Fibroblast of skin of abdomen (primary cell): ENCODE data around the gene TSPO2.

Experiments
- DNase-seq: peaks from one replicate; pipeline ENCODE4 v3.0.0-alpha.2; 2013

The TSPO2 gene

DNA sequence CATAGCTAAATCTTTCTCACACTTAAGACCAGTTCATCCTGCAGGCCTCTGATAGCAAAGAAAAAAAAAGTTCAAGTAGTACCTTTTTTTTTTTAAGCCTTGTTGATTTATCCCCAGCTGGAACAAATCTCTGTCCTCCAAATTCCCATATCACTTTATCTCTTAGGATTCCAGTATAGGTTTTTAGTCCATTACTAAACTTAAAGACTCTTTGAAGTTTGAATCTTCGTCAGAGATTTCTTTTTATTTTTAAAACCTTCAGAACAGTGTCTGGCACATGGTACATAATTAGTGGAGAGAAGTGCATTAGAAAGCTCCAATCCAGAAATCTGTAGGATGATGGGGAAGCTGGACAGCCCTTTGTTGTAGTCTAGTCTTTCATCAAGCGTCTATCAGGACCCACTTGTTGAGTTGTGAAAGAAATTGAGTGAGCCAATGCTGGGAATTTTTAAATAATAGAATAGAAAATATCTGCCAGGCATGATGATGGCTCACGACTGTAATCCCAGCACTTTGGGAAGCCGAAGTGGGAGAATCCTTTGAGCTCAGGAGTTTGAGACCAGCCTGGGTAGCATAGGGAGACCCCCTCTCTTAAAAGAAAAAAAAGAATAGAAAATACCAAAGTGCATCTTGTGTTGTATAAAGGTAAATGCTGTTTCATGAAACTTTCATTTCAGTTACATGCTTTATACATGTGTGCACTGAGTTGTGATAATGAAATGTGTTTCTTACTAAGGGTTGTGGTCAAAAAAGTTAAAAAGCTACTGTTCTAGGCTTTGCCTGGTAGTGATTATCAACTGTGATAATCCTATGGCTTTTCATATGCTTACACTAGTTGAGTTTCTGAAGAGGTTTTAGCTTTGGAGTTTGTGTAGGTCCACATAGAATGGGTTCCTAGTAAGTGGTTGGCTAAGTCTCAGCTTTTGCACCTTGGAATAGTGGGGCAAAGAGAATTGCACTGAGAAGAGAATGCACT is 33.7 kb downstream of the TSPO2 start:
- no peak for DNase-seq

DNA sequence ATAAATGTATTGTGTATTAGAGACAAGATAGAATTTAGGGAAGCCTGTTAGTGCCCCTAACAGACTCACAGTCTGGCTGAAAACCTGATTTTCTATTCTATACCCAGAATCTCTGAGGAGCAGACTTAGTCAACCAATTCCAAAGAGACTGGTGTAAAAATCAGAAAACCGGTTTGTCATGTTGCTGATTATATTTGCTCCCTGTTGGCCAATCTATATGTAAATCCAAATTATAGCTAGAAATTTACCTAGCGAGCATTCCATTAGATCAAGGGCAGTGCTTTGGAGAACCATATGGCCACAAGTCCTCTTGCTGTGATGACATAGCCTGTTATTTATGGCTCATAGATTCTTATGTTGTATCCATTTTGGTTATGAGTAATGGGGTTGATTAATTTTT is 35.3 kb downstream of the TSPO2 start:
- no peak for DNase-seq

DNA sequence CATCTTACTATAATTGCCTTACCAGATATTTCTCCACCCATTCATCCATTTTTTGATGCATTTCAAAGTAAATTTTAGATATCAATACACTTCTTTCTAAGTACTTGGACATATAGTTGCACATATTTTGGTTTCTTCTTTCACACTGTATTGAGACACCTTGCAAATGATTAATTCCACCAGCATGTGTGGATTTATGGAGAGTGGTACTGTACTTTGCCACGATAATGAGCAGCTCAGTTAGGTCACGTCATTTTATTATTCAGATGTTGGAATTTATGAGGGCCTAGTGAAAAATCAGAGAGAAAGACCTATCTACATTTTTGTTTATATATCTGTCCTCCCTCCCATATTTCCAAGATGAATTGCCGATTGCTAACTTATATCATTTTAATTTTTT is 35.8 kb downstream of the TSPO2 start:
- no peak for DNase-seq

DNA sequence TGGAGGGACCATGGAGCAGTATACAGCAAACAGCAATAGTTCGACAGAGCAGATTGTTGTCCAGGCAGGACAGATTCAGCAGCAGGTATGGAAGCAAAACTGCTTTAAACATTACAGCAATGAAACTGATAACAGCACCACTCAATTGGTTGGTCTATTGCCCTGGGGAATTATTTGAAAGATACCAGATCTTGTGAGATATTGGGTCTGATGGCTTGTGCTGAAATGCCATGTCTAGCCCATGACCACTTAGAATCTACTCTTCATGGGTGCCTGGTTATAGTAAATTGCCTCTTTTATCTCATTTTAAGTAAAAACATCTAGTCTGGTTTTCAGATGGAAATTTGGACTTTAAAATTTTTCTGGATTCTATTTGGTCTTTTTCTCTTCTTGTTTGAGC is 36.8 kb downstream of the TSPO2 start:
- DNase-seq, result no peak

DNA sequence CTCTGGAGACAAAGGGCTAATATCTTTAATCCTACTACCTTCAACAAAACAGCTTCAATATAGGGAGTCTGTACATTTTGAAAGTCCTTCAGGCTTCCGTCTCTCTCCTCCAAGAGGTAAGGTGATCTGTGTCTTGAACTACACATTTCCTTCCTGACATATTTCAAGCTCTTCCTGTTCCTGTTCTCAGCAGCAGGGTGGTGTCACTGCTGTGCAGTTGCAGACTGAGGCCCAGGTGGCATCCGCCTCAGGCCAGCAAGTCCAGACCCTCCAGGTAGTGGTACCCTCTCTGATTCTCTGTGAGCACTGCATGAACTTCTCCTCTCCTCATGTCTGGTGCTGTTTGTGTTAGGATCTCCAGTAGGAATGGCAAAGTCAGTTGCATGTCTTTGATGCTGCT is 38.4 kb downstream of the TSPO2 start:
- no peak for DNase-seq

DNA sequence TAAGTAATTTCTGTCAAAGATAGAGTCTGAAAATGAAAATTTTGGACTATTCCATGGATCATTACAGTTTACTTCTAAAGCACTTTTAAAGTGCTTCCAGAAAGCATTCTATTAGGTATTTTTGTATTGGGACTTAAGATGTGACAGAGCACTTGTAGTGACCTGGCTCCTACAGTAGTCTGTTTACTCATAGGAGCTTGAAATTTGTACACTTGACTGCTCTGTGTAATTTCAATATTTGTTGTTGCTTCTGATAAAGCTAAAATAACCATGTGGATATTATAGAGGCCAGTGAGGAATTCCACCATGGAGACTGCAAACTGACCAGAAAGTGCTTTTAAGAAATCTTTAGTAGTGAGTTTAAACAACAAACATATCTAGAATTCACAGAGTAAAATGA is 40.8 kb downstream of the TSPO2 start:
- no peak for DNase-seq

DNA sequence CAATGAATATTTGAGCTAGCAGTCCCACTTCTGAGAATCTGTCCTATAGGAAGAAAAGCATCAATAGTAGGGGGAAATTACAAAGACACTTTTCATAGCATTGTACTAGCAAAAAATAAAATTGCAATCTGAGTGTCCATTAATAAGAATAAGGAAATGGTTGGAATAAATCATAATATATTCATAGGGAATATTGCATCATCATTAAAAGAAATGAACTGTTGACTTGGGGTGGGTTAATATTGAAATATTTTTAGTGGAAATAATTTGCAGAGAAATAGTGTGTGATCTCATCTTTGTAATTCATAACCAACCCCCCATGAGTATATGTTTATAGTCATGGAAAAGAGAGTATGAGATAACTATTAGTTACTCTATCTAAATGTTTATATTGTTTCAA is 42.9 kb downstream of the TSPO2 start:
- no peak for DNase-seq

DNA sequence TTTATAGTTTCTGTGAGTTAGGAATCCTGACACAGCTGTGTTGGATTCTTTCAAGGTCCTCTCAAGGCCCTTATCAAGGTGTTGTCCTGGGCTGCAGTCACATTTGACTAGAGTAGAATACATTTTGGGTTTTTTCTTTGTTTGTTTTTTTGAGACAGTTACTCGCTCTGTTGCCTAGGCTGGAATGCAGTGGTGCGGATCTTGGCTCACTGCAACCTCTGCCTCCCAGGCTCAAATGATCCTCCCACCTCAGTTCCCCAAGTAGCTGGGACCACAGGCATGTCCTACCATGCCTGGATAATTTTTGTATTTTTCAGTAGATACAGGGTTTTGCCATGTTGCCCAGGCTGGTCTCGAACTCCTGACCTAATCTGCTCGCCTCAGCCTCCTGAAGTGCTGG is 46.2 kb downstream of the TSPO2 start:
- no peak for DNase-seq

DNA sequence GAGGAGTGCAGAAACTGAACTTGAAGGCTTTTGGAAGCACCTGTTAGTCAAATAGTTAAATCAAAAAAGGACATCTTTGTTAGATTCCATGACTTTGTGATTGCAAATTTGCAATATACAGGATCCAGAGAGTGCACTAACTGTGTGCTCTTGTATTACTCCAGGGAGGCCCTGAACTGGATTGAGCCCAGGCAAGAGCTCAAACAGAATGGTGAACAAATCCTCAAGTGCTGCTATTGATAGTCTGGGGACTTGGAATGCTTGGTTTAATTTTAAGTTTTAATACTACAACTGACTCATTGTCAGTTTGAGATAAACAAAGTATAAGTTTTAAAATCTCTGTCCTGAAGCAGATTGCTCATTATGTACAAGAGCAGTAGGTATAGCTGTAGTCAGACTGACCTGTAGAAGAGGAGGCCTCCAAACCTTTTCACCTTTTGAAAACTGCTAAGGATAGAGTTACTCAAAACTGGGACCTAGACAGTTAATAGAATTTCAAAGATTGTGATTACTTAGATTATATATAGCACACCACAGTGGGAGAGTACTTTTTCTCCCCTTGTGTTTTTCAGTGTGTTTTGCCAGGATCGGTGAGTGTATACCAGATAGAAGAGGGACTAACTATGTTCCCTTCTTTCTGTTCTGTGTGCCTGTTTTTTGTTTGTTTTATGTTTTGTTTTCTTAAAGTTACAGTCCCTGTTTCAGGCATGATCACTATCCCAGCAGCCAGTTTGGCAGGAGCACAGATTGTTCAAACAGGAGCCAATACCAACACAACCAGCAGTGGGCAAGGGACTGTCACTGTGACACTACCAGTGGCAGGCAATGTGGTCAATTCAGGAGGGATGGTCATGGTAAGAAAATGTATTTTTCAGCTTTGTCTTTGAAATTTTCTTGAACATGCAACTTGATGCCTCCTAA is 48.8 kb downstream of the TSPO2 start:
- DNase-seq, result no peak

DNA sequence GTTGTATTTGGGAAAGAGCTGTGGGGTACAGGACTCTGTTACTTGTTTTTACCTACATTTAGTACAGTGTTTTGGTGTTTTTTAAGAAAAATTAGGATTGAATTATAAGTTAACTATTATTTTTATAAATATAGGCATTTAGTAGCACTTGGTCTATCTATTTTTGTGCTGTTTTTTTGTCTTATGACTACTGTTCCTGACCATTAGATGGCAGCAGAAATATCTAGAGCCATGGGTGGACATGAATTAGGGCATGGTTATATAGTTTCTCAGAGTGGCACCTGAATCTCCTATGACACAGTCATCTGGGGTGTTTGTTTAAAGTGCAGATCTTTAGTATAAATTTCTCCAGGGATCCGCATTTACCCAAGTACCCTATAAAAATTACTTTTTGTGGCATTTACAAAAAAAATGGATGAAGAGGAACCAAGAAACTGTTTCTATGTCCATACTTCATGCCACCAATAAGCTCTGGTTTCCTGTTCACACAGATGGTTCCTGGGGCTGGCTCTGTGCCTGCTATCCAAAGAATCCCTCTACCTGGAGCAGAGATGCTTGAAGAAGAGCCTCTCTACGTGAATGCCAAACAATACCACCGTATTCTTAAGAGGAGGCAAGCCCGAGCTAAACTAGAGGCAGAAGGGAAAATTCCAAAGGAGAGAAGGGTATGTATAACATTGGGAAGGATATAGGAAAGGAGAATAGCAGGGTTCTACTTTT is 50.3 kb downstream of the TSPO2 start:
- peak; percentile 14 for DNase-seq

DNA sequence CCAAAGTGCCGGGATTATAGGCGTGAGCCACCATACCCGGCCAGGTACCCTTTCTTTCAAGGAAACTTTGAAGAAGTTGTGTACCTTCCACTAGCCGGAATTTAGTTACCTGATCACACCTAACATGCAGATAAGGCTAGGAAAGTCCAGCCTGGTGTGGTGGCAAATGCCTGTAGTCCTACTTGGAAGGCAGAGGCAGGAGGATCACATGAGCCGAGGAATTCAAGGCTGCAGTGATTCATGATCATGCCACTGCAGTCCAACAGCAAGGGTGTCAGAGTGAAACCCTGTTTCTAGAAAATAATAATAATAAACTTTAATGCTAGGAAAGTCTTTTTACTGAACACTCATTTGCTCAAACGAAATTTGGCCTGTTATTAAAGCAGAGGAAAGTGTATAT is 51.5 kb downstream of the TSPO2 start:
- no peak for DNase-seq
